ENCODE measurements around the gene DLG1.

The DLG1 gene

DNA sequence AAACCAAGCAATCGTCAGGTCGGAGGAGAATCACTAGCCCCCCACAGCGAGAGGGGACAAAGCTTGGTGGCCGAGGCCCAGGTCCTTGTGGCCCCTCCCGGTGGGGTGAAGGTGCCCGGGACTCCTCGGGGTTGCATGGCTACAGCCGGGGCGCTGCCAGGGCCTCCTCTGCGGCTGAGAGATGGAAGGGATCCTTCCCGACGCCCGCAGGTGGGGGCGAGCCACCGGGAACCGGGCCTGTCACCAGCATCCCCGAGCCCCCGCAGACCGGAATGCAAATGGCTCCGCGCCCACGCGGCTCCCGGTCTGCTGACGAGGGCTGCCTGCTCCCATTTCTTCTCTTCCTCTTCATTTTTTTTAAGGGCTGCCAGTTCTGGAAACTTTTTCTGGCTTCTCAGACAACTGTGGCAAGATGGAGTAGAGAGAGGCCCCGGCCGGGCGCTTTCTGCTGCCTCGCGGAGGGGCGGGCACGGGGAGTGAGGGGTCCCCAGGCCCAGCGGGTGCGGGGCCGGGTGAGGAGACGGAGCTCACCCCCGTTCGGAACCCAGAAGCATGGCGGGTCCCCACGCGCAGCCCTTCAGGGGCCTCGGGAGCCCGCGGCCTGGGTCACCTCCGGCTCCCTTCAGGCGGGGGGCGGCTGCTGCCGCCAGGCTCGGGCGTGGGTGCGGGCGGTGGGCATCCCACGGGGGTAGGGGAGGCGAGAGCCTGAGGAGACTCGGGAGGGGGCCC lies 296.3 kb downstream of the DLG1 start:
- FAIRE-seq, result no peak

DNA sequence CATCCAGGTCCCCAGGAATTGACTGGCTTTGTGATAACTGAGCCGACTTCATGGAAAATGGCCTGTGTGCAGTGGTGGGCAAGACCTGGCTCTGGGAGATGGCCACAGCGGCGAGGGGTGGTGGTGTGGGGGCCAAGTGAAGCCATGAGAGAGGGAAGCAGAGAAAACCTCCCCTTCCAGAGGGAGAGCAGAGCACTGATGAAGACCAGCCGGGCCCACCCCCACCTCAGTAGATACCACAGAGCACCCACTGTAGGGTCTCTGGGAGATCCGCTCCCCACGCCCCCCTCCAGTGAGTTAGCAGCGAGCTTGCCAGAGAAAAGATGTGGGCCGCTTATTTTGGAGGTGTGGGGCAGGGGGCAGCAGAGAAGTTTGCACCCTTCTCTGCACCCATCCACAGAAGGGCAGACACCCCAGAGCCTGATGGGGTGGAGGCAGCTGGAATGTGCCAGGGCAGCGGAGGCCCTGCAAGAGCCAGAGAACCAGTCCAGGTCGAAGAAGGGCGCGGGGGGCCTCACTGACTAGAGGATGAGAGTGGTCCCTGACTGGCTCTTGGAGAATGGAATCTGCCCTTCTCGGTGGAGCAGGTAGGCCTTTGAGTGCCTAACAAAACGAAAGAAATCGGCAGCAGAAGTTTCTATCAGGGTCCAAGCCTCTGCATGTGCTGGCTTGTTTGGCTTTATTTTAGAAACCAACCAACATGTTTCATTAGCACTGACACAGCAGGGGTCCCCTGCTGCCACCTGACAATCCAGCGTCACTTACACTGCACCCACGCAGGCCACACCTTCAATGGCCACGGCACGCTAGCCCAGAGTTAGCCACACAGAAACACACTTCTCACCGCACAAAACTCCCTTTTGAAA lies 297.1 kb downstream of the DLG1 start:
- FAIRE-seq, result no peak
- no peak for DNase-seq (ENCODE audit: low spot score)

More for the DNA sequence above, 296.3 kb downstream of the DLG1 start:
- DNase-seq (ENCODE audit: low spot score), result no peak

DNA sequence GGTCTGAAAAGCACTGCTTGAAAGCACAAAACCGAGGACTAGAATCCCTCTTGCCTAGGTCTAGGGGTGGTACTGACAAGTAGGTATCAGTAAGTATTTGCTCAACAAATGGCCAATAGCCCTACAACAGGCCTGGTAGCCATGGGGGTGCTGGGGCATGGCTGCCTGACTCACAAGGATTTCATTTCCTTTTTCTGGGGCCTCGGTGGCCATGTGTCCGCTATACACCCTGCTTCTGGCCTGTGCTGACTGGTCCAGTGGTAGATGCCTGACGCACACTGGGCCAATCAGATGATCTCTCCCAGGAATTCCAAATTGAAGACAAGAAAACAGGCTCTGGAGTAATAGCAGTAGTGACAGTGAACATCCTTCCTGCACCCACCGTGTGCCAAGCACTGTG lies 298.2 kb downstream of the DLG1 start:
- no peak for DNase-seq (ENCODE audit: low spot score)

DNA sequence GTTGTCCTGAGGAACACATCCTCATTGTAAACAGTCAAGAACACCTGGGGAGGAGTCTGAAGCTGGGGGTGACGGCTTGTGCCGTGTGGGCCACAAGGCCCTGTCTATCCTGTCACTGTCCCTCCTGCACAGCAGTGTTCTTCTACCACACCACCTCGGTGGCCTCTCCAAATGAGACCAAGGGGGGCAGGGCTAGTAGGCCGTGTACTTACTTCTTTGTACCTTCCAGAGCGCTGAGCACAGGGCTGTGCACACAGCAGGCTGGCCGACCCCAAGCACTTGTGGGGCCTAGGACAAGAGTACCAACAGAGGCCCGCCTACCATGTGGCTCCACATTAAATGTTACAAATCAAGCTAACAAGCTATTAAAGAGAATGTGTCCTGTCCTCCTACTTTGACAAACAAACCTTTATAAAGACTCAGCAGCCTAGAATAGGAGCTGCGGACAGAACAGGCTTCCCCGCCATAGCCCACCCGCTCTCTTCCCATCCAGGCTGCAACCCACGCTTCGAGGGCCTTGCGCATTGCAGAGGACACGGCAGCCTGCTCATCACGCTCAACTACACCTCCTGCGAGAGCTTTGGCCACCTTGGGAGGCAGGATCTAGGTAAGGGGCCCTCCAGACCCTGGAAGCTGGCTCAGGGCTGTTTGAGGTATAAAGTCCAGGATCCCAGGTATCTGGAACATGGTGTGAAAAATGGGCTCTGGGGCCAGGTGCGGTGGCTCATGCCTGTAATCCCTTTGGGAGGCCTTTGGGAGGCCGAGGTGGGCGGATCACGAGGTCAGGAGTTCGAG lies 299.2 kb downstream of the DLG1 start:
- no peak for FAIRE-seq
- no peak for DNase-seq (ENCODE audit: low spot score)

More for the DNA sequence above, 298.2 kb downstream of the DLG1 start:
- FAIRE-seq, result no peak

- DNase-seq (ENCODE audit: low spot score) (no peak), FAIRE-seq (no peak)
Observed at GRCh38 chr3:196997311-196997710, 301.1 kb downstream of the DLG1 start.

GRCh38 chr3:196996454-196997265 lies 301.8 kb downstream of the DLG1 start:
- no peak for FAIRE-seq
- no peak for DNase-seq (ENCODE audit: low spot score)

GRCh38 chr3:196995646-196996355 lies 302.6 kb downstream of the DLG1 start:
- no peak for DNase-seq (ENCODE audit: low spot score)
- FAIRE-seq, result no peak

GRCh38 chr3:196995027-196995426 lies 303.4 kb downstream of the DLG1 start:
- DNase-seq (ENCODE audit: low spot score) (no peak), FAIRE-seq (no peak)

DNA sequence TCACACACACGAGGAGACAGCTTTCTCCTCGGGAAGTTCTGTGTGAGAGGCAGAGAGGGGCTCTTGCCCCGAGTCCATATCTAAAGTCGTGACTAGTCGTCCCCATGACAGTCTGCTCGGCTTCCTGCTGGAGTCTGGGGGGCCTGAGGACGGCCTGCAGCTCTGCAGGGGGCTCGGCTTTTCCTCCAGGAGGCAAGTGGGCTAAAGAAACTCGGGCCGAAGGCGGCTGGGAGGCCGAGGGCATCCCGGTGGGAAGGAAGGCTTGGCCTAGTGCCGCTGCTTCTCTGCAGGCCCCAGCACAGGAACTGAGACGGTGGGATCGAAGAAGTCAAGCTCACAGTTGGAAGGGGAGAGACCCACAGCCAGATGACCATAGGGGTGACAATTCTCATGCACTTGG lies 304.4 kb downstream of the DLG1 start:
- DNase-seq (ENCODE audit: low spot score) (no peak), FAIRE-seq (no peak)

Data from RCC 7860 (cell line).